Kidney epithelial cell (primary cell): ENCODE data around the gene DNM1. TPM values are rescaled to one million over a fixed set of nuclear protein-coding genes. Genes with fewer than 3 reads are reported as not detected.

ENCODE experiments used
- DNase-seq: peaks from one replicate; pipeline ENCODE4 v3.0.0-alpha.2; 2010; ENCODE audit warnings: low read depth
- H3K27me3 ChIP-seq: 2 replicates; pipeline ENCODE4 v1.6.0; 2011; ENCODE audit warnings: low read length; ENCODE audit not compliant: control insufficient read depth, insufficient read depth
- H3K36me3 ChIP-seq: 2 replicates; pipeline ENCODE4 v1.5.1; 2011; ENCODE audit warnings: low read length; ENCODE audit not compliant: control insufficient read depth, insufficient read depth
- H3K4me3 ChIP-seq: 2 replicates; pipeline ENCODE4 v1.5.1; 2011; ENCODE audit warnings: low read depth, mild to moderate bottlenecking, control low read depth, low read length
- CTCF ChIP-seq: IDR thresholded peaks from 2 replicates; pipeline ENCODE4 v1.5.1; 2011; ENCODE audit warnings: mild to moderate bottlenecking, moderate library complexity, low read length, control low read depth, inconsistent platforms; ENCODE audit not compliant: insufficient read depth, poor library complexity, severe bottlenecking
- total RNA-seq: library from RNA; depleted of rRNA; stranded (reverse); fragments of >200 nt; gene quantifications from 2 replicates; pipeline ENCODE4 v1.2.3, GENCODE V29; 2015

The DNM1 gene
- total RNA-seq, 1 donor from 2014 or later: 16.2 TPM

GRCh38 chr9:128244837-128245231 lies 41.7 kb downstream of the DNM1 start:
- no peak for TF ChIP-seq CTCF
- H3K27me3 ChIP-seq: no peaks in the 10 kb centered on the region
- no peak for DNase-seq
- H3K36me3 ChIP-seq: no peaks in the 10 kb centered on the region
- no peak overlapping the region for H3K4me3 ChIP-seq

- Histone ChIP-seq H3K36me3 (no peaks in the 10 kb centered on the region), H3K27me3 (no peaks in the 10 kb centered on the region), H3K4me3 (no peak overlapping the region)
- DNase-seq: peak; percentile 7
- TF ChIP-seq CTCF: no peak
Measured at GRCh38 chr9:128245421-128246151, 42.4 kb downstream of the DNM1 start.

- no peaks in the 10 kb centered on the region for H3K27me3 ChIP-seq
- no peak for DNase-seq
- no peaks in the 10 kb centered on the region for H3K36me3 ChIP-seq
- H3K4me3 ChIP-seq: no peak overlapping the region
- TF ChIP-seq CTCF: no peak
Measured at GRCh38 chr9:128246471-128246870, 43.3 kb downstream of the DNM1 start.

GRCh38 chr9:128247226-128247803 lies 44.1 kb downstream of the DNM1 start:
- Histone ChIP-seq H3K36me3 (peaks cover 1% of the 10 kb centered on the region), H3K27me3 (no peaks in the 10 kb centered on the region), H3K4me3 (no peak overlapping the region)
- no peak for DNase-seq
- TF ChIP-seq CTCF: no peak

GRCh38 chr9:128249558-128249907 lies 46.4 kb downstream of the DNM1 start:
- H3K36me3 ChIP-seq: peaks cover 1% of the 10 kb centered on the region
- TF ChIP-seq CTCF: no peak
- no peaks in the 10 kb centered on the region for H3K27me3 ChIP-seq
- no peak for DNase-seq
- no peak overlapping the region for H3K4me3 ChIP-seq
